Transverse colon (tissue), 4 donors: ENCODE measurements around the gene LTB4R.

Experiments
- CTCF ChIP-seq, 5 experiments: fragments of 200-600 bp in 3 of 5; fragments of 450-650 bp in 2 of 5; sonication (generic) in 3 of 5; IDR thresholded peaks; 1 replicate in 2 of 5; 2 replicates in 3 of 5; pipeline ENCODE4 v1.5.1; 2016 to 2017; ENCODE audit warnings: antibody characterized with exemption in 5 of 5, inconsistent platforms in 3 of 5, mild to moderate bottlenecking in 2 of 5, moderate library complexity in 1 of 5
- EP300 ChIP-seq: sonication (generic); formaldehyde crosslinking; IDR thresholded peaks from one replicate; pipeline ENCODE4 v1.6.1; 2017; ENCODE audit warnings: antibody characterized with exemption, low read depth
- POLR2A ChIP-seq: fragments of 450-650 bp; IDR thresholded peaks from one replicate; pipeline ENCODE4 v1.6.1; 2016; ENCODE audit warnings: antibody characterized with exemption, mild to moderate bottlenecking, moderate library complexity
- POLR2AphosphoS5 ChIP-seq, 3 donors: sonication (generic); formaldehyde crosslinking; IDR thresholded peaks; one replicate each; pipeline ENCODE4 v1.6.1; 2016; ENCODE audit warnings: antibody characterized with exemption in 3 of 3

- TF ChIP-seq POLR2AphosphoS5 (IDR thresholded peaks at IDR 0.05): no peak
- TF ChIP-seq CTCF (IDR thresholded peaks at IDR 0.05): no peak
- TF ChIP-seq POLR2A: no peak
- TF ChIP-seq EP300: no peak
Measured at GRCh38 chr14:24343795-24344660, 32.7 kb downstream of the LTB4R start.
